Spleen (tissue), 7 donors: ENCODE measurements around the gene C1QTNF2.

Source experiments
- CTCF ChIP-seq, 11 experiments: fragments of 200-600 bp in 7 of 11; fragments of 450-650 bp in 4 of 11; sonication (generic) in 4 of 11; IDR thresholded peaks in 8 of 11; conservative IDR thresholded peaks in 3 of 11; 1 replicate in 7 of 11; 2 replicates in 4 of 11; pipeline versions ENCODE4 v1.4.0 to v1.8.0; 2016 to 2021; ENCODE audit warnings: antibody characterized with exemption in 11 of 11, inconsistent platforms in 4 of 11, mild to moderate bottlenecking in 1 of 11
- POLR2A ChIP-seq, 3 donors: fragments of 450-650 bp; IDR thresholded peaks; one replicate each; pipeline ENCODE4 v1.5.1; 2017; ENCODE audit warnings: antibody characterized with exemption in 3 of 3, mild to moderate bottlenecking in 1 of 3
- POLR2AphosphoS5 ChIP-seq, 3 donors: sonication (generic); formaldehyde crosslinking; IDR thresholded peaks; one replicate each; pipeline ENCODE4 v1.5.1; 2017; ENCODE audit warnings: antibody characterized with exemption in 3 of 3
- donor health status: DM: no; HTN: no; CAD: no; lungs with moderate emphysema.
- donor health status: DM: no; HTN: no; CAD: no.
- donor health status: DM: no; HTN: no; CAD: no.

GRCh38 chr5:160379511-160379910 is 9.1 kb upstream of the C1QTNF2 start:
- TF ChIP-seq POLR2AphosphoS5 (IDR thresholded peaks at IDR 0.05) = no peak
- TF ChIP-seq CTCF (IDR thresholded peaks at IDR 0.05 in 8 of 11, conservative IDR thresholded peaks at IDR 0.05 in 3 of 11) = no peak
- no peak for TF ChIP-seq POLR2A (IDR thresholded peaks at IDR 0.05)
